ENCODE results near the gene TNNC2. TPM values are rescaled to one million over a fixed set of nuclear protein-coding genes. Genes with fewer than 3 reads are reported as not detected.
"Not testable (repeated sequence)": the region's sequence is repeated elsewhere in the genome, so short reads cannot be mapped to it uniquely, and the experiment has no call there.

The TNNC2 gene
- total RNA-seq, 1 donor from 2014 or later = not detected

- Histone ChIP-seq H3K27ac (no peak overlapping the region), H3K4me1 (peaks cover 14% of the 10 kb centered on the region), H3K36me3 (peaks cover 38% of the 10 kb centered on the region), H3K4me3 (peak overlapping the region; percentile 63), H3K27me3 (ENCODE audit: low read depth) (no peaks in the 10 kb centered on the region), H3K9me3 (no peaks in the 10 kb centered on the region)
- intact Hi-C loops (cut with DNase I) = no loop called here
- ATAC-seq = no peak
- TF ChIP-seq, protein P1, sequence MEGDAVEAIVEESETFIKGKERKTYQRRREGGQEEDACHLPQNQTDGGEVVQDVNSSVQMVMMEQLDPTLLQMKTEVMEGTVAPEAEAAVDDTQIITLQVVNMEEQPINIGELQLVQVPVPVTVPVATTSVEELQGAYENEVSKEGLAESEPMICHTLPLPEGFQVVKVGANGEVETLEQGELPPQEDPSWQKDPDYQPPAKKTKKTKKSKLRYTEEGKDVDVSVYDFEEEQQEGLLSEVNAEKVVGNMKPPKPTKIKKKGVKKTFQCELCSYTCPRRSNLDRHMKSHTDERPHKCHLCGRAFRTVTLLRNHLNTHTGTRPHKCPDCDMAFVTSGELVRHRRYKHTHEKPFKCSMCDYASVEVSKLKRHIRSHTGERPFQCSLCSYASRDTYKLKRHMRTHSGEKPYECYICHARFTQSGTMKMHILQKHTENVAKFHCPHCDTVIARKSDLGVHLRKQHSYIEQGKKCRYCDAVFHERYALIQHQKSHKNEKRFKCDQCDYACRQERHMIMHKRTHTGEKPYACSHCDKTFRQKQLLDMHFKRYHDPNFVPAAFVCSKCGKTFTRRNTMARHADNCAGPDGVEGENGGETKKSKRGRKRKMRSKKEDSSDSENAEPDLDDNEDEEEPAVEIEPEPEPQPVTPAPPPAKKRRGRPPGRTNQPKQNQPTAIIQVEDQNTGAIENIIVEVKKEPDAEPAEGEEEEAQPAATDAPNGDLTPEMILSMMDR (IDR thresholded peaks at IDR 0.05) = no peak
- DNase-seq = no peak
Observed at GRCh38 chr20:45813006-45813340, 14.1 kb downstream of the TNNC2 start.

GRCh38 chr20:45812157-45813005 is 14.7 kb downstream of the TNNC2 start, which contains the start of gene UBE2C:
TSS of gene UBE2C (plus strand) at chr20:45812644. CDS start at chr20:45812696, 52 bp downstream.
- no peak within 1 kb of the TSS for H3K27ac ChIP-seq
- peak within 1 kb of the TSS; percentile 63 for H3K4me3 ChIP-seq
- TF ChIP-seq, protein P1 (IDR thresholded peaks at IDR 0.05) = no peak
- ATAC-seq (peak; percentile 99), DNase-seq (peak; percentile 96)
- H3K4me1 ChIP-seq = peaks cover 11% of the 10 kb centered on the region
- H3K9me3 ChIP-seq = no peaks in the 10 kb centered on the region
- peaks cover 43% of the 10 kb centered on the region for H3K36me3 ChIP-seq
- H3K27me3 ChIP-seq (ENCODE audit: low read depth) = no peaks in the 10 kb centered on the region
- intact Hi-C loops (cut with DNase I) = no loop called here

GRCh38 chr20:45810191-45810970 is 16.7 kb downstream of the TNNC2 start:
- TF ChIP-seq, protein P1 (IDR thresholded peaks at IDR 0.05) = no peak
- no peak overlapping the region for H3K27ac ChIP-seq
- peaks cover 9% of the 10 kb centered on the region for H3K4me1 ChIP-seq
- peaks cover 63% of the 10 kb centered on the region for H3K36me3 ChIP-seq
- H3K27me3 ChIP-seq (ENCODE audit: low read depth) = no peaks in the 10 kb centered on the region
- no peak for ATAC-seq
- H3K9me3 ChIP-seq = no peaks in the 10 kb centered on the region
- no peak for DNase-seq
- H3K4me3 ChIP-seq = no peak overlapping the region
- intact Hi-C loops (cut with DNase I) = no loop called here

DNA sequence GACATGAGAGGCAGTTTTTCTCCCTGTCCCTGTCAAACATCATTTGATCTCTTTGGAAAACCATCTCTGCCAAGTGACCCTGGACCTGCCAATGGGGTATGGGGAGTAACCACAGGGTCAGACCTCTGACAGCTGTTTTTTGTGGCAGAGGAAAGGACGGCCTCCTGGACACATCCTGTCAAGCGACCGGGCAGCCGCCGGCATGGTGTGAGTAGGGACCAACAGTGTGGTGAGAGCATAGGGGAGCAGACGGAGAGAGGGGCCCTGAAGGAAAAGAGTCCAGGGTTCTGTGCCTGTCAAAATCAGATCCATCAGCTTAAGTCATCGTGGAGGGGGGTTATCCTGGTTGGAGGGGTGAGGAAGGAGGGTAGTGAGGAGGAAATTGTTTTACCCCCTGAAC is 25.3 kb downstream of the TNNC2 start:
- Histone ChIP-seq H3K27ac (no peak overlapping the region), H3K4me1 (peaks cover 8% of the 10 kb centered on the region), H3K4me3 (no peak overlapping the region), H3K36me3 (peaks cover 66% of the 10 kb centered on the region), H3K9me3 (no peaks in the 10 kb centered on the region), H3K27me3 (ENCODE audit: low read depth) (no peaks in the 10 kb centered on the region)
- DNase-seq (no peak), ATAC-seq (no peak)
- intact Hi-C loops (cut with DNase I) = no loop called here
- TF ChIP-seq, protein P1 (IDR thresholded peaks at IDR 0.05) = no peak

DNA sequence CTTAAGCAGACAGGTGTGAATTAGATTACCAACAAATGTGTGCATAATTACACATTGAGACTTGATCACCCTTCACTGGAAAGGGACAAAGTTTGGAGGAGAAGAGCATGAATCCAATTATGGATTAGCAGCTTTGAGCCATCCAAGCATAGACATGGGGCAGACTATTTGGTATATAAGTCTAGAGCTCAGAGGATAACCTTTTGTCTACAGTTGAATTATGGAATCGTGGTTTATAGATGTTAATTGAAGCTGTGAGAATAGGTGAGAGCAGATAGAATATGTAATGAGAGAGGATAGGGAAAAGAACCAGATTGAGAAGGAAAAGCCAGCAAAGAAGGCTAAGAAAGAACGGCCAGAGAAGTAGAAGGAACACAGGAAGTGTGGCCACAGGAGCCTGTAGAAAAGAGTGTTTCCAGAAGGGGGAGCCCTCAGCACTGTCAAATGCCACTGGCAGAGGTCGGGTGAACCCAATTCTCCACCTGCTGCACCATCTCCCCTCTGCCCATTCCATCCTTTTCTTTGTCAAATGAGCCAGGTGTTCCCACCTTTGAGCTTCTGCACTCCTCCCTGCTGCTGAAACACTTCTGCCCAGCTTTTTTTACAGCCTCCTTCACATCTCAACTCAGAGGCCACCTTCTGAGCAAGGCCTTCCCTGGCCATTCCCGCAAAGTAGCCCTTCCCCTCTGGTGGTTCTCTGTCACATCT is 28.0 kb downstream of the TNNC2 start:
- H3K27me3 ChIP-seq (ENCODE audit: low read depth) = no peaks in the 10 kb centered on the region
- no peak overlapping the region for H3K4me3 ChIP-seq
- peaks cover 8% of the 10 kb centered on the region for H3K4me1 ChIP-seq
- peaks cover 66% of the 10 kb centered on the region for H3K36me3 ChIP-seq
- no peaks in the 10 kb centered on the region for H3K9me3 ChIP-seq
- TF ChIP-seq, protein P1 (IDR thresholded peaks at IDR 0.05) = peak; percentile 73
- intact Hi-C loops (cut with DNase I) = no loop called here
- ATAC-seq = peak; percentile 90 to 93
- DNase-seq = peak; percentile 53
- H3K27ac ChIP-seq = no peak overlapping the region

DNA sequence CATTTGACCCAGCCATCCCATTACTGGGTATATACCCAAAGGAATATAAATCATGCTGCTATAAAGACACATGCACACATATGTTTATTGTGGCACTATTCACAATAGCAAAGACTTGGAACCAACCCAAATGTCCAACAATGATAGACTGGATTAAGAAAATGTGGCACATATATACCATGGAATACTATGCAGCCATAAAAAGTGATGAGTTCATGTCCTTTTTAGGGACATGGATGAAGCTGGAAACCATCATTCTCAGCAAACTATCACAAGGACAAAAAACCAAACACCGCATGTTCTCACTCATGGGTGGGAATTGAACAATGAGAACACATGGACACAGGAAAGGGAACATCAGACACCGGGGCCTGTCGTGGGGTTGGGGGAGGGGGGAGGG is 29.2 kb downstream of the TNNC2 start:
- H3K27me3 ChIP-seq (ENCODE audit: low read depth); DNase-seq; ATAC-seq; H3K4me3 ChIP-seq; H3K27ac ChIP-seq; H3K9me3 ChIP-seq; intact Hi-C loops (cut with DNase I): not testable (repeated sequence)
- peaks cover 62% of the 10 kb centered on the region for H3K36me3 ChIP-seq
- peaks cover 11% of the 10 kb centered on the region for H3K4me1 ChIP-seq

GRCh38 chr20:45797510-45797909 is 29.6 kb downstream of the TNNC2 start:
- Histone ChIP-seq H3K36me3 (peaks cover 58% of the 10 kb centered on the region), H3K4me1 (peaks cover 15% of the 10 kb centered on the region)
- H3K27me3 ChIP-seq (ENCODE audit: low read depth); DNase-seq; H3K9me3 ChIP-seq; intact Hi-C loops (cut with DNase I); ATAC-seq; H3K27ac ChIP-seq; H3K4me3 ChIP-seq: not testable (repeated sequence)

Data from lower lobe of right lung (tissue), 2 donors.